Sigmoid colon (tissue), 7 donors: ENCODE data around the gene CUX1. TPM values are rescaled to one million over a fixed set of nuclear protein-coding genes. Genes with fewer than 3 reads are reported as not detected.
A peak's percentile ranks its signal among the peaks of the same experiment; 100 is the strongest.
"Not testable (repeated sequence)": the region's sequence is repeated elsewhere in the genome, so short reads cannot be mapped to it uniquely, and the experiment has no call there.

Experiments used
- DNase-seq: peaks from one replicate; pipeline ENCODE4 v3.0.0-alpha.2; 2019
- H3K27ac ChIP-seq, 4 donors: fragments of 200-600 bp; sonication (generic); one replicate each; pipeline ENCODE4 v1.5.1; 2016 to 2019; ENCODE audit warnings: mild to moderate bottlenecking in 1 of 4
- H3K27me3 ChIP-seq, 3 donors: fragments of 200-600 bp; sonication (generic); one replicate each; pipeline ENCODE4 v1.5.1; 2019; ENCODE audit warnings: mild to moderate bottlenecking in 1 of 3
- H3K36me3 ChIP-seq, 4 donors: fragments of 200-600 bp; sonication (generic); one replicate each; pipeline ENCODE4 v1.5.1; 2016 to 2019
- H3K4me1 ChIP-seq, 4 donors: fragments of 200-600 bp; sonication (generic); one replicate each; pipeline ENCODE4 v1.5.1; 2017 to 2019
- H3K4me3 ChIP-seq, 4 donors: fragments of 200-600 bp; sonication (generic); one replicate each; pipeline ENCODE4 v1.5.1; 2017 to 2019; ENCODE audit warnings: mild to moderate bottlenecking in 2 of 4, moderate library complexity in 1 of 4
- H3K9me3 ChIP-seq, 4 donors: fragments of 200-600 bp in 3 of 4; sonication (generic) in 3 of 4; one replicate each; pipeline versions ENCODE4 v1.5.1 to v1.6.1; 2013 to 2019
- EP300 ChIP-seq, 4 donors: sonication (generic); formaldehyde crosslinking; IDR thresholded peaks; one replicate each; pipeline ENCODE4 v1.6.1; 2017; ENCODE audit warnings: antibody characterized with exemption in 4 of 4
- POLR2A ChIP-seq, 2 donors: fragments of 450-650 bp; IDR thresholded peaks; one replicate each; pipeline ENCODE4 v1.6.1; 2016; ENCODE audit warnings: antibody characterized with exemption in 2 of 2, mild to moderate bottlenecking in 2 of 2, moderate library complexity in 2 of 2
- POLR2AphosphoS5 ChIP-seq, 4 donors: sonication (generic); formaldehyde crosslinking; IDR thresholded peaks; one replicate each; pipeline ENCODE4 v1.6.1; 2017; ENCODE audit warnings: antibody characterized with exemption in 4 of 4
- WGBS, 2 donors: extraction: QIAGEN DNeasy Blood & Tissue Kit; methylation state at CpG; one replicate each; pipeline ENCODE4 v1.1.7; 2013; 5-methylcytosine and 5-hydroxymethylcytosine counted together
- intact Hi-C: fragments of 100-400 bp; cut with DNase I; formaldehyde crosslinking; loops from one replicate; pipeline ENCODE4 v1.15.1; 2023
- polyA plus RNA-seq, 3 donors: library from polyadenylated mRNA; stranded (reverse); fragments of 200-250 nt; gene quantifications; one replicate each; pipeline ENCODE4 v1.2.3, GENCODE V29; 2013
- total RNA-seq, 4 donors: library from RNA; depleted of rRNA; stranded (reverse); fragments of >200 nt; gene quantifications; one replicate each; pipeline ENCODE4 v1.1.0, GENCODE V29; 2016
- TF ChIP-seq, protein P1 (sequence below), 4 experiments: fragments of 450-650 bp in 3 of 4; fragments of 200-600 bp in 1 of 4; IDR thresholded peaks; one replicate each; pipeline ENCODE4 v1.5.1; 2016 to 2019; ENCODE audit warnings: antibody characterized with exemption in 4 of 4, mild to moderate bottlenecking in 3 of 4, moderate library complexity in 2 of 4
- donor health status: healthy with polysubstance abuse.
- donor health status: Bipolar disorder and iron deficiency.
- donor health status: healthy.

CUX1 gene
- total and polyA plus RNA-seq, 7 donors, result 46.7 to 127 (median 49.9) TPM

DNA sequence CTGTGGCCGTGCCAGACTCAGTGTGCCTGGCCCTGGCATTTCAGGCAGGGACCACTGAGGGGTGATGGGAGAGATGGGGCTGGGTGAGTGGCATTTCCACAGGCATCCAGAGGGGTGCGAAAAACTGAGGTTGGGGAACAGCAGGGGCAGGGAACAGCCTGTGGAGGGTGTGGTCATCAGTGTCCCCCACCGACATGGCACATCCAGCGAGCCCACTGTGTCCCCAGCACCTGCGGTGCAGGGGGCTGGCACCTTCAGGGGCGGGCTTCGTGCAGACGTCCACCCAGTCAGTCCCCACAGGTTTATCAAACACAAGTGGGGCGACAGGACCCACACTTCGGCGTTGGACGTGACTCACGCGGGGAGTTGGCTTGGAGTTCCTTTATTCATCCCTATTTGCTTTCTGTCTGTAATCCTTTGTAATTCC is 14.8 kb downstream of the CUX1 start:
- Histone ChIP-seq H3K4me3 (no peak overlapping the region), H3K9me3 (no peaks in the 10 kb centered on the region), H3K4me1 (peaks cover 0 to 19% (median 13%) of the 10 kb centered on the region in 4 donors), H3K27me3 (no peaks in the 10 kb centered on the region), H3K36me3 (peaks cover 0 to 7% (median 0%) of the 10 kb centered on the region in 4 donors), H3K27ac (no peak overlapping the region)
- DNase-seq, result peak; percentile 34
- 93 to 94% methylated on average over 14 of the region's 14 CpGs for WGBS, 2 donors
- TF ChIP-seq POLR2AphosphoS5 (IDR thresholded peaks at IDR 0.05) (no peak), POLR2A (IDR thresholded peaks at IDR 0.05) (no peak), EP300 (IDR thresholded peaks at IDR 0.05) (no peak)
- TF ChIP-seq, protein P1, sequence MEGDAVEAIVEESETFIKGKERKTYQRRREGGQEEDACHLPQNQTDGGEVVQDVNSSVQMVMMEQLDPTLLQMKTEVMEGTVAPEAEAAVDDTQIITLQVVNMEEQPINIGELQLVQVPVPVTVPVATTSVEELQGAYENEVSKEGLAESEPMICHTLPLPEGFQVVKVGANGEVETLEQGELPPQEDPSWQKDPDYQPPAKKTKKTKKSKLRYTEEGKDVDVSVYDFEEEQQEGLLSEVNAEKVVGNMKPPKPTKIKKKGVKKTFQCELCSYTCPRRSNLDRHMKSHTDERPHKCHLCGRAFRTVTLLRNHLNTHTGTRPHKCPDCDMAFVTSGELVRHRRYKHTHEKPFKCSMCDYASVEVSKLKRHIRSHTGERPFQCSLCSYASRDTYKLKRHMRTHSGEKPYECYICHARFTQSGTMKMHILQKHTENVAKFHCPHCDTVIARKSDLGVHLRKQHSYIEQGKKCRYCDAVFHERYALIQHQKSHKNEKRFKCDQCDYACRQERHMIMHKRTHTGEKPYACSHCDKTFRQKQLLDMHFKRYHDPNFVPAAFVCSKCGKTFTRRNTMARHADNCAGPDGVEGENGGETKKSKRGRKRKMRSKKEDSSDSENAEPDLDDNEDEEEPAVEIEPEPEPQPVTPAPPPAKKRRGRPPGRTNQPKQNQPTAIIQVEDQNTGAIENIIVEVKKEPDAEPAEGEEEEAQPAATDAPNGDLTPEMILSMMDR (IDR thresholded peaks at IDR 0.05), result no peak
- intact Hi-C loops, result no loop called here

DNA sequence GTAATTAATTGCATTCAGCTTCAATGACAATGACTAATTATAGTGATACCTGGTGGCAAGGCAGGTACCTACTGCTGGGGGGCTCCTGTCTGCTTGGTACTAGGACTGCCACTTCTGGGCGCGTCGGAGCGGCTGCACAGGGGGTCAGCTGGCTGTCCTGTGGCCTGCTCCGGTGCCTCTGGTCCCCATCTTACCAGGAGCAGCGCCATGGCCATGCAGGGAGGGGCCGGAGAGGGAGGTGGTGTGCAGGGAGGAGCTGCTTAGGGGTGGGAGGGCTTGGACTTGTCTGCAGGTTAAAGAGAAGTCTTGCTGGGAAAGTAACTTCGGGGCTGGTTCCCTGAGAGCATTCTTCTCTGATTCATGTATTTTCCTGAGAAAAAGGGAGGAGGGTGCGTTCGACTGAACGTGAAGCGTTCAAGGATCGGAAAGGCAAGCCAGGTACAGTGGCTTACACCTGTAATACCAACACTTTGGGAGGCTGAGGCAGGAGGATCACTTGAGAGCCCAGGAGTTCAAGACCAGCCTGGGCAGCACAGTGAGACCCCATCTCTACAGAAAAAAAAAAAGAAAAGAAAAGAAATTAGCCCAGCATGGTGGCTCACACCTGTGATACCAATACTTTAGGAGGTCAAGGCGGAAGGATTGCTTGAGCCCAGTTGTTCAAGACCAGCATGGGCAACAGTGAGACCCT is 15.4 kb downstream of the CUX1 start:
- H3K4me3 ChIP-seq, result no peak overlapping the region
- intact Hi-C loops, result no loop called here
- peaks cover 0 to 19% (median 13%) of the 10 kb centered on the region in 4 donors for H3K4me1 ChIP-seq
- no peaks in the 10 kb centered on the region for H3K9me3 ChIP-seq
- peaks cover 0 to 7% (median 0%) of the 10 kb centered on the region in 4 donors for H3K36me3 ChIP-seq
- TF ChIP-seq, protein P1 (IDR thresholded peaks at IDR 0.05), result no peak
- TF ChIP-seq POLR2A (IDR thresholded peaks at IDR 0.05) (no peak), EP300 (IDR thresholded peaks at IDR 0.05) (no peak), POLR2AphosphoS5 (IDR thresholded peaks at IDR 0.05) (no peak)
- no peak overlapping the region for H3K27ac ChIP-seq
- WGBS, 2 donors, result 95 to 96% methylated on average over 14 of the region's 14 CpGs
- peak; percentile 36 for DNase-seq
- no peaks in the 10 kb centered on the region for H3K27me3 ChIP-seq

DNA sequence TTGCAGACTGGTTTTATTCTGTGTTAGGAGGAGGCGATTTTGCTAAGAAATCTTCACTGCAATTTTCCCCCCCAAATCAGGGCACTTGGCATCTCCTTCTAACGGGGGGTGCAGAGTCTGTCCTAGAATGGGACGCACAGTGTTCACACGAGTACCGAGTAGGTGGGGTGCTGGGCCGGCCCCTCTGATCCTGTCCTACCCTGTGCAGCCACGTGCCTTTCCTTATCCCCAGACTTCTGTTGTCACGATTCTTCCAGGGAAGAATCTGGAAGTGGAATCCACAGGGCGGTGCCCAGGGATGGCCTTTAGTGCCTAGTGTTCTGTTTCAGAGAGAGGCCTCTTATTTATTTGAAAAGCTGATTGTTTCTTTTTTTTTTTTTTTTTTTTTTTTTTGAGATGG is 16.4 kb downstream of the CUX1 start:
- H3K4me1 ChIP-seq, result peaks cover 0 to 11% (median 6%) of the 10 kb centered on the region in 4 donors
- no peaks in the 10 kb centered on the region for H3K27me3 ChIP-seq
- no peak overlapping the region for H3K4me3 ChIP-seq
- H3K27ac ChIP-seq, result no peak overlapping the region
- WGBS, 2 donors, result 79 to 89% methylated on average over 9 of the region's 9 CpGs
- peak; percentile 53 for DNase-seq
- H3K9me3 ChIP-seq, result no peaks in the 10 kb centered on the region
- no peaks in the 10 kb centered on the region for H3K36me3 ChIP-seq
- intact Hi-C loops, result no loop called here
- TF ChIP-seq, protein P1 (IDR thresholded peaks at IDR 0.05), result no peak

DNA sequence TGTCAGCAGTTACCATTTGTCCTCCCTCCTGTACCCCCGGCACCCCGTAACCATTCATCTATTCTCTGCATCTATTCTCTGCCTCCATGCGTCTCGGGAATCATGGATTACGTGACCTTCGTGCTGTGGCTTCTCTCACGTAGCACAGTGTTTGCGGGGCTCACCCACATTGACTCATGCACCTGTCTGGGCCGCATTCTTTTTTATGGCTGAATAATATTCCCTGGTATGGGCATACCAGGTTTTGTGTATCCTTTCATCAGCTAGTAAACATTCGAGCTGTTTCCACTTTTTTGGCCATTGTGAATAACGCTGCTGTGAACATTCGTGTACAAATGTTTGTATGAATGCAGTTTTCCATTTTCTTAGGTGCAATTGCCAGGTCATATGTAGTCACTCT is 17.7 kb downstream of the CUX1 start:
- Histone ChIP-seq H3K4me1 (peaks cover 0 to 9% (median 4%) of the 10 kb centered on the region in 4 donors), H3K27me3 (no peaks in the 10 kb centered on the region), H3K27ac (no peak overlapping the region), H3K9me3 (no peaks in the 10 kb centered on the region), H3K36me3 (no peaks in the 10 kb centered on the region), H3K4me3 (no peak overlapping the region)
- intact Hi-C loops, result no loop called here
- WGBS, 2 donors, result 96 to 98% methylated on average over 12 of the region's 12 CpGs
- TF ChIP-seq, protein P1 (IDR thresholded peaks at IDR 0.05), result no peak
- TF ChIP-seq EP300 (IDR thresholded peaks at IDR 0.05), result no peak
- no peak for TF ChIP-seq POLR2A (IDR thresholded peaks at IDR 0.05)
- TF ChIP-seq POLR2AphosphoS5 (IDR thresholded peaks at IDR 0.05), result no peak
- DNase-seq, result peak; percentile 33

DNA sequence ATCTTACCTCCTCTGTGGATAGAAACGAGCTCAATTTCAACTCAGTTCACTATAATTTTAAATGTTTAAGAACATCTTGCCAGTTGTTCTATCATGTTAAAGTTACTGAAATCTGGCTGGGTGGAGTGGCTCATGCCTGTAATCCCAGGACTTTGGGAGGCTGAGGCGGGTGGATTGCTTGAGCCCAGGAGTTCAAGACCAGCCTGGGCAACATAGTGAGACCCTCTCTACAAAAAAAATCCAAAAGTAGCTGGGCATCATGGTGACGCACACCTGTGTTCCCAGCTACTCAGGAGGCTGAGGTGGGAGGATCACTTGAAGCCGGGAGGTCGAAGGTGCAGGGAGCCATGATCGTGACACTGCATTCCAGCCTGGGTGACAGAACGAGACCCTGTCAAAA is 20.0 kb downstream of the CUX1 start:
- peak; percentile 30 for DNase-seq
- intact Hi-C loops, H3K4me1 ChIP-seq, H3K27ac ChIP-seq, H3K36me3 ChIP-seq, H3K9me3 ChIP-seq, H3K4me3 ChIP-seq, H3K27me3 ChIP-seq: not testable (repeated sequence)
- WGBS, 2 donors, result 90 to 94% methylated on average over 7 of the region's 7 CpGs
